SIG-M5 treated with dmso at 0.1 percent for 504 hours (cell line): ENCODE data around the gene GARS1.

Experiments
- DNase-seq: peaks from one replicate; lab custom pipeline; 2025; ENCODE audit not compliant: unreplicated experiment; lab: John Stamatoyannopoulos, UW

GARS1 gene

DNA sequence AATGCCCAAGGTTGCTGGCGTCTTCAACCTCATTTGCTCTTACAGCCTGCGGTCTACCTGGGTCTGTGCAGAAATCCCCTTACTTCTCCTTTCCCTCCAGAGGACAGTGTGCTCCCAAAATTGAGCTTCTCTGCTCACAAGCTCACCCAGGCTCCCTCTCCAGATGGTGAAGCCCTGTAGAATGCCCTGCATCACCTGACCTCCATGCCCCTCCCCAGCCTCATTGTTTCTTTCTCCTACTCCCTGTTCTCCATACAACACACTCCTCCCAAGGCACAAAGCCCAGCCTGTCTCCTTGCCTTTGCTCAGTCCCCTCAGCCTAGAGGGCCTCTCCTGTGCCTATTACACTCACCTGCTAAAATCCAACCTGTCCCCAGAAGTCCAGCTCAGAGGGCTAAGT lies 84.1 kb downstream of the GARS1 start:
- no peak for DNase-seq

DNA sequence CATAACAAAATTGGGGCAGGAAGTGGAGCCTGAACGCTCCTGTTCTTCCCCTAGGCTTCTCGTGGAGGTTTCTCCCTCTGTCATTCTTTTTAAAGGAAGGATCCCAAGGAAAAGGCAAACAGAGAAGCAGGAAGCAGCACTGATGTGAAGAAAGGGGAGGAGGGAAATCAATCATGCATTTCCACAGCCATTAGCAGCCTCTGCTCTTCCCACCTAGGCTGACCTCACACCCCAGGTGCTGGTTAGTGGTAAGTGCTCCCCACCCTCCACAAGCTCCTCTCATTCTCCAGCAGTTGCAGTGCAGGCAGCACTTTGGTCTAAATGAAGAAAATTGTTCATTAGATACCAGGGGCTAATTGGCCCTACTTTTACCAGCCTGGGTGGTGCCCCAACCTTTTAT lies 85.0 kb downstream of the GARS1 start:
- no peak for DNase-seq

DNA sequence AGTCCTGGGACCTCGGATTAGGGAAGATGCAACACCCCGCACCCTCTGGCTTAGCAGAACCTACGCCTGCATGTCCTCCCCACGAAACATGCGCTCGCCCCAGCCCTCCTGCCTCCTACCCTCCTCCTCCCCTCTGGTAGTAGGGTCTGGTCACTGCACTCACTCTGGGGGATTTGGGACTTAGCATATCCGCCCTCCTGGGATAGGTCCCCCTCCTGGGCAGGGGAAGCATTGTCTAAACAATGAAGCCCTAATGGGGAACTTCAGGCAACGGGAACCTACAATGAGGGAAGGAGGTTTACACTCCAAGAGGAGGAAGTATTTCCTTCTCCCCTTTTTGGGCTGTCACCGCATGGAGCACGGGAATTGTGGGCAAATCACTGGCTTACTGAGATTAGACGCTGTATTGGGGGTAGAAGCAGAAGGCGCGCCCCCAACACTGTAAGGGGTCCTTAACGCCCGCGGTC lies 86.7 kb downstream of the GARS1 start:
- no peak for DNase-seq

DNA sequence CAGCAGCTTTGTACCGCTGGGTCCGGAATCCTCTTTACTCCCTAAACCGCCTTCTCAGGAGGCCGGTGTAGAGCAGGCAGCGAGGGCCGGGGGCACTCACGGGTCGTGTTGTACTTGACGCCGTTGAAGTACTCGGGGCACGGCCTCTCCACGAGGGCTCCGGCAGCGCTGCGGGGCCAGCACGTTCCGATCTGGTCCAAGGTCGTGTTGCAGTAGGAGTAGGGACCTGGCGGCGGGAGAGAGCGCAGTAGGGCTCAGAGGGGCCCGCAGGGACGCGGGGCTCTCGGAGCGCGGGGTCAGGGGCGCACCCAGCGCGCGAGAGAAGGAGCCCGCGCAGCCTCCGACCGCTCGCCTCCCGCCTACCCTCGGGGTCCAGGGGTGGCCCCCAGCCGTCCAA lies 87.1 kb downstream of the GARS1 start:
- no peak for DNase-seq

DNA sequence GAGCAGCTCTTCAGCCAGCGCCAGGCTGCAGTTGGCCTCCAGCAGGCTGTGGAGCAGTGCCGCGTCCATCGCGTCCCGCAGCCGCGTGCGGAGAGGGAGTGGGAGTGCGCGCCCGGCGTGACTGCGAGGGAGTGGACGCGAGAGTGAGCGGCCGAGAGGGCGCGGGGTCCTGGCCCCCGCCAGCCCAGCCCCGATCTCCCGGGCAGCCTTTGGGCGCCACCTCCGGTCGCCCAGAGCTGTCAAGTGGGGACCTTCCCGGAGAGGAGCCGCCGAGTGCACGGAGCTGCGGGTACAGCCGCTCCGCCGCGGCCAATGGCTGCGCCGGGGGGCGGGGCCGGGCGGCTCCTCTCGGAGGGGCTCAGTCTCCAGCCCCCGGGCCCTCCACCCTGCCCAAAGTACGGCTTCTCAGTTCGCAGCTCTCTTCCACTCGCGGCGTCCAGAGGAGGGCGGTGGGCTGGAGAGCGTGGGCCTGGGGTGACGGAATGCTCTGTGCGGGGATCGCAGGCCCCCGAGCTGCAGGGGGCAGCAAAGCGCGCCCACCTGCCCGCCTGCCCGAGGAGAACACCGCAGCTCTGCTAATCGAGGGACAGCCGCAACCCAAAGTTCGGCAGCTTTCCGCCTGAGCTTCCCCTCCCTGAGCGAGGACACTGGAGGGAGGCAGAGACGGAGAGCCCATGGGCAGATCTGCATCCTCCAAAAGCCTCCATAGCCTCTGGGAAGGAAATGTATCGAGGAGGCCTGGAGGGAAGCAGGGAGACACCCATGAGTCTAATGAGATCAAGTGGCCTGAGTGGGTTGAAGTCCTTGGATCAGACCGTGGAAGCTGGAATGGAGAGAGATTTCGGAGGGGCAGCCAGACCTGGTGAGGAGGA lies 87.8 kb downstream of the GARS1 start, which contains the start of gene CRHR2:
TSS of gene CRHR2 (minus strand) at position 245 of the 872 bp plus-strand sequence. CDS start at position 69, 176 bp downstream.
- DNase-seq: no peak

DNA sequence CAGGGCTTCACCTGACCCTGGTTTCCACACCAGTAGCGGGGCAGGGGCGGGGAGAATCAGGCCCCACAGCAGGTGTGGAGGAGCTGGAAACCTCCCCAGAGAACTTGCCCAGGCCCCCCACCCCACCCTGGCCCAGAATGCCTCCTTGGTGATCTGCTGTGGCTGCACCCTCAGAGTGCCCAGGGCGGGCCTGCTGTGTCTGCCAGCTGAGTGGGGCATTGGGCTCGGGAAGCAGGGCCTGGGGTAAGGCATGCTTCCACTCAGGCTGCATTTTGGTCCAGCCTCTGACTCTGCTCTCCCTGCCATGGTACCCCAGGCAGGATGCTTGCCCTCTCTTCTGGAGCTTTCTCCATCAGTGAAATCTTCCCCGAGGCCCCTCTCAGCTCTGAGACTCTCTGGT lies 88.6 kb downstream of the GARS1 start:
- DNase-seq: no peak
